HG03442 (cell line): ENCODE measurements around the gene CYB5RL.

Experiments used
- ATAC-seq: cut with Tn5 transposase; IDR thresholded peaks from one replicate; pipeline ENCODE4 v1.9.1; 2021; ENCODE audit warnings: mild to moderate bottlenecking, moderate library complexity; ENCODE audit not compliant: unreplicated experiment

CYB5RL gene

DNA sequence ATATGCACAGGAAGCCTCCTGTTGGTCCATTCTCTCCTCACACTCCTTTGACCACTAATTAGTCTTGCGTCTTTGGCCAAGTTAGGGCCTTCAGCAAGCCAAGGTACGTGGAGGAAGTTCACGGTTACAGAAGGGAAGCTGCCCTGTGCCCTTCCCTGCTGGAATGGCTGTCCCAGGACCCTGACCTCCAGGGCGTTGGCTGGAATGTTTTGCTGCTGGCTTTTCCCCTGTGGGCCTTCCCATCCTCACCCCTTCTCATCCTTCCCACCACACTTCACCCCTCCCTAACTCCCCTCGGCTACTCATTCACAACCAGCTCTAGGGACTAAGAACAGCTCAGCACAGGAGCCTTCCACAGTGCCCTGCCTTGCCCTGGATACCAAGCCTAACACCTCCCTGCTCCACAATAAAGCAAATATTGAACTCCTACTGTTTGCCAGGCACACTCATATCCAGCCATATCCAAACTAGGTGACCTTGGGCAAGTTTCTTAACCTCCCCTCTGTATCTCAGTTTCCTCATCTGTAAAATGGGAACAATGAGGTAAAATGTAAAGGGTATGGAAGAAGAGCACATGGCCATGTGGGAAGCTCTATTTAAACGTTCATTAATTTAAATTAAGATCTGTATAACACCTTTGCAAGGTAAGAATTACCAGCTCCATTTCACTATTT lies 38.2 kb downstream of the CYB5RL start:
- no peak for ATAC-seq

GRCh38 chr1:54160351-54160750 lies 39.5 kb downstream of the CYB5RL start:
- no peak for ATAC-seq

DNA sequence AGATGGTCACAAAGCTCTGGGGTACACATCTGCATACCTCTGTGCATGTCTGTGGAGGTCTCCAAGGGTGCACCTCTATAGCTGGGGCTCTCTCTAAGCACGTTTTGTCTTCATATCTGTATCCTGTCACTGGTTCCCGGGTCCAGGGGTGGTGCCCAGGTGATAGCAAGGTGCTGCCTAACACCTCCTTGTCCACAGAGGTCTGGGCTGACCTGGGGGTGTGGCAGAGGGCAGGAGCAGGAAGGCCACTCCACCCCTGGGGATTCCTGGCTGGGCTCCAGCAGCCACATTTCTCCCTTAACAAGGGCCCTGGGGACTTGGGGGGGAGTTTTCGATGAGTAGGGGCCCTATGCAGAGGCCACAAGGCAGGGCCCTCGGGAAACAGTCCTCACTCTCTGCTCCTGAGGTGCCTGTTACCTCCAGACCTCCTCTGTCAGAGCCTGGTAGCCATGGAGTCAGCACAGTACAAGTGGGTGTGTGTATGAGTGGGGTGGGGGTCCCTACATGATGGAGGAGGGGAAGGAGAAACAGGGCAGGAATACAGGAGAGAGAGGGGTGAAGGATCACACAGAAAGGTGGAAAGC lies 40.0 kb downstream of the CYB5RL start:
- no peak for ATAC-seq

DNA sequence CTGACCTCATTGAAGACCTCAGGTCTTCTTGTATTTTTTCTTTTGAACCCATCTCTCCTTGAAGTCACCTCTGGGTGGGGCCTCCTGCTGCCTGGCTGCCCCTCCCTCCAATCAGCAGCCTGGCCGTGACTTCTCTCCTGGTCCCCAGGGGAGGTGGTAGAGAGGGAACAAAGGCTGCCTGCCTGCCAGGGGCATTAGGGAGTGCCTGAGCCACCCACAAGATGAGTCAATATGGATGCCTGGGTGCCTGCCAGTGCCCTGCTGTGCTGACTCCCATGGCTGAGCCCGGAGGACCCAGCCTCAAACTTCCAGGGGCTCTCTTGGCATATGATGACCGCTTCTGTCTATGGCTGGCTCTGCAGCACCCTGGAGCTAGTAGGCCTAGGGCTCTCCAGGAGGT lies 41.8 kb downstream of the CYB5RL start:
- ATAC-seq, result no peak

GRCh38 chr1:54157401-54157800 lies 42.4 kb downstream of the CYB5RL start:
- ATAC-seq, result no peak

GRCh38 chr1:54156986-54157385 lies 42.8 kb downstream of the CYB5RL start:
- ATAC-seq, result no peak

GRCh38 chr1:54156201-54156600 lies 43.6 kb downstream of the CYB5RL start:
- ATAC-seq, result no peak

GRCh38 chr1:54153535-54154439 lies 46.0 kb downstream of the CYB5RL start:
- ATAC-seq, result no peak

DNA sequence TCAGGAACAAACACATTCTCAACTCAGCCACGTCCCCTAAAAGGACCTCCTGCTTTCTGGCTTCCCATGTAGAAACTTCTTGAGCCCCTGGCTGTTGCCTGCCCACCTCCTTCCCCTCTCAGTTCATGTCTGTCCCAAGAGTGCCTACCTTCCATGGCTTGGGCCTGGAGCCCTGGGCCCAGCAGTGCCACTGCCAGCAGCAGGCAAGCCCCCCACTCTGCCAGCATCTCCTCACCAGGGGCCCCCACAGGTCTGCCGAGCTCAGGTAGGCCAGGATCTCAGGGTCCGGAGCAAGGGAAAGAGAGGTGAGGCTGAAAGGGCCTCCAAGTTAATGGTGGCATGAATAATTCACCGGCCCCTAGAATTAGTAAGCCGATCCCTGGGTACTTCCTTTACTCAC lies 47.1 kb downstream of the CYB5RL start, which contains the start of gene CDCP2:
TSS of gene CDCP2 (minus strand) at position 305 of the 400 bp plus-strand sequence. CDS start at position 227, 78 bp downstream.
- no peak for ATAC-seq

DNA sequence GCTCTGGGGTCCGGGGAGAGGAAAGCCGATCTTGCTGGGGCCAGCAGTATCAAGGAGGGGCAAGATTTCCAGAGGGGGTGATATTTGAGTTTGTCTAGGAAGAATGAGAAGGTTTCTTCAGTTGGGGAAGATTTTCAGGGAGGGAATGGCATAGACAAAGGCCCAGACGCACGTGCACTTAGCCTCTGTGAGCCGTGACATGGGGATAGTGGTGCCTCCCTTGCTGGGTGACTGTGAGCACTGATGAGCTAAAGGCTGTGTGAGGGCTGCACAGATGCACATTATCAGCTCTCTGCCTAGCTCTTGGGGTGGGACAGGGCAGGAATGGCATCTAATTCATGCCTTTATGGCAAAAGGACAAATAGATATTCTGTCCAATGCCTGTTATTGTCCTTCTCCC lies 48.8 kb downstream of the CYB5RL start:
- ATAC-seq, result no peak
